HCT116 (cell line): ENCODE data around the gene ZDHHC15. TPM values are rescaled to one million over a fixed set of nuclear protein-coding genes. Genes with fewer than 3 reads are reported as not detected.

Source experiments
- ATAC-seq: fragments of 200-7000 bp; cut with Tn5 transposase; 2 replicates; pipeline ENCODE4 v1.9.1; 2020; ENCODE audit warnings: mild to moderate bottlenecking, moderate library complexity
- BruUV-seq: library from RNA; stranded (reverse); fragments of 400-500 nt; replicated peaks from 2 replicates; lab custom pipeline; 2021; lab: Mats Ljungman, UMichigan
- CTCF ChIA-PET: fragments of 300-600 bp; sonication (Branson Sonifier 250); formaldehyde crosslinking; loops from one replicate; lab custom pipeline; 2021; ENCODE audit warnings: antibody characterized with exemption; lab: Charles Lee
- POLR2A ChIA-PET: fragments of 300-600, 350-600 bp; sonication (Branson Sonifier 250); formaldehyde crosslinking; loops from one replicate; lab custom pipeline; 2021; ENCODE audit warnings: antibody characterized with exemption; lab: Charles Lee
- RAD21 ChIA-PET, 2 experiments: fragments of 300-600 bp; sonication (Branson Sonifier 250); formaldehyde crosslinking; loops; one replicate each; lab custom pipeline; 2023; ENCODE audit warnings: low total read pairs in 2 of 2; ENCODE audit not compliant: uncharacterized antibody in 2 of 2, unreplicated experiment in 2 of 2, low non-redundant PET in 1 of 2; lab: Charles Lee
- DNase-seq: peaks from one replicate; pipeline ENCODE4 v3.0.0-alpha.2; 2010; ENCODE audit warnings: low read depth, low spot score
- H2AFZ ChIP-seq: fragments of 200-600 bp; shearing (Covaris generic), sonication (generic); 2 replicates; pipeline ENCODE4 v1.6.1; 2017; ENCODE audit warnings: low read depth, mixed run types, mixed read lengths, antibody characterized with exemption, low read length; ENCODE audit not compliant: poor library complexity, severe bottlenecking
- H3K27ac ChIP-seq: 2 replicates; pipeline ENCODE4 v1.5.1; 2012; ENCODE audit warnings: low read depth, low read length
- H3K27me3 ChIP-seq: fragments of 200-600 bp; sonication (generic); 2 replicates; pipeline ENCODE4 v1.6.1; 2016; ENCODE audit warnings: mixed run types, low read length, mixed read lengths; ENCODE audit not compliant: insufficient read depth
- H3K36me3 ChIP-seq, 2 experiments: fragments of 200-500 bp in 1 of 2; fragments of 200-600 bp in 1 of 2; sonication (Bioruptor generic) in 1 of 2; sonication (generic) in 1 of 2; 2 replicates each; pipeline versions ENCODE4 v1.5.1 to v1.6.1; 2014 to 2016; ENCODE audit warnings: low read length in 2 of 2, inconsistent platforms in 1 of 2, mixed read lengths in 1 of 2, mixed run types in 1 of 2; ENCODE audit not compliant: insufficient read depth in 2 of 2, control insufficient read depth in 1 of 2
- H3K4me1 ChIP-seq, 2 experiments: fragments of 200-600 bp in 1 of 2; sonication (generic) in 1 of 2; 2 replicates each; pipeline versions ENCODE4 v1.5.1 to v1.6.1; 2012 to 2017; ENCODE audit warnings: low read length in 2 of 2, inconsistent platforms in 1 of 2, mild to moderate bottlenecking in 1 of 2, mixed read lengths in 1 of 2, mixed run types in 1 of 2, moderate library complexity in 1 of 2; ENCODE audit not compliant: insufficient read depth in 2 of 2, control insufficient read depth in 1 of 2
- H3K4me2 ChIP-seq: fragments of 200-600 bp; sonication (generic); 2 replicates; pipeline ENCODE4 v1.6.1; 2017; ENCODE audit warnings: mixed run types, low read length, mixed read lengths
- H3K4me3 ChIP-seq, 2 experiments: fragments of 200-600 bp in 1 of 2; sonication (generic) in 1 of 2; replicated peaks in 1 of 2; 2 replicates each; pipeline ENCODE4 v1.5.1; 2011 to 2016; ENCODE audit warnings: low read length in 2 of 2, control low read depth in 1 of 2, low read depth in 1 of 2, mild to moderate bottlenecking in 1 of 2, mixed read lengths in 1 of 2, mixed run types in 1 of 2
- H3K79me2 ChIP-seq: fragments of 200-600 bp; sonication (generic); 2 replicates; pipeline ENCODE4 v1.6.1; 2017; ENCODE audit warnings: mild to moderate bottlenecking, mixed run types, low read length, moderate library complexity, mixed read lengths; ENCODE audit not compliant: insufficient read depth
- H3K9ac ChIP-seq: fragments of 200-600 bp; sonication (generic); 2 replicates; pipeline ENCODE4 v1.6.1; 2016; ENCODE audit warnings: low read length, mixed read lengths
- H3K9me2 ChIP-seq: fragments of 200-600 bp; sonication (generic), shearing (Covaris generic); 2 replicates; pipeline ENCODE4 v1.6.1; 2017; ENCODE audit warnings: mixed run types, mild to moderate bottlenecking, moderate library complexity; ENCODE audit not compliant: insufficient read depth
- H3K9me3 ChIP-seq, 2 experiments: fragments of 200-500 bp in 1 of 2; fragments of 200-600 bp in 1 of 2; sonication (Bioruptor generic) in 1 of 2; sonication (generic) in 1 of 2; 2 replicates each; pipeline ENCODE4 v1.6.1; 2014 to 2017; ENCODE audit warnings: low read length in 2 of 2, mixed read lengths in 2 of 2, inconsistent platforms in 1 of 2, low read depth in 1 of 2, mild to moderate bottlenecking in 1 of 2, mixed run types in 1 of 2, moderate library complexity in 1 of 2; ENCODE audit not compliant: control insufficient read depth in 1 of 2, insufficient read depth in 1 of 2
- H4K20me1 ChIP-seq: fragments of 200-600 bp; sonication (generic), shearing (Covaris generic); 2 replicates; pipeline ENCODE4 v1.6.1; 2017; ENCODE audit warnings: mixed run types, mild to moderate bottlenecking, moderate library complexity; ENCODE audit not compliant: insufficient read depth
- CBX3 ChIP-seq: IDR thresholded peaks from 2 replicates; pipeline ENCODE4 v1.6.1; 2012; ENCODE audit warnings: low read depth
- CTCF ChIP-seq, 3 experiments: fragments of 200-600 bp in 1 of 3; sonication (generic) in 1 of 3; IDR thresholded peaks in 2 of 3; conservative IDR thresholded peaks in 1 of 3; 2 replicates each; pipeline ENCODE4 v1.5.1; 2012 to 2017; ENCODE audit warnings: low read depth in 2 of 3, low read length in 2 of 3, antibody characterized with exemption in 1 of 3, borderline replicate concordance in 1 of 3, control low read depth in 1 of 3, mild to moderate bottlenecking in 1 of 3, mixed read lengths in 1 of 3, mixed run types in 1 of 3, moderate library complexity in 1 of 3; ENCODE audit not compliant: insufficient read depth in 1 of 3
- EZH2 ChIP-seq: fragments of 200-600 bp; sonication (generic); IDR thresholded peaks from 2 replicates; pipeline ENCODE4 v1.6.1; 2017; ENCODE audit warnings: antibody characterized with exemption, mixed run types
- FOSL1 ChIP-seq: IDR thresholded peaks from 2 replicates; pipeline ENCODE4 v1.6.1; 2012; ENCODE audit warnings: low read depth
- JUND ChIP-seq: IDR thresholded peaks from 2 replicates; pipeline ENCODE4 v1.6.1; 2012
- POLR2A ChIP-seq: IDR thresholded peaks from 2 replicates; pipeline ENCODE4 v1.7.0; 2011; ENCODE audit warnings: borderline replicate concordance; ENCODE audit not compliant: insufficient read depth, insufficient read length; ENCODE audit errors: extremely low read depth
- SP1 ChIP-seq: IDR thresholded peaks from 2 replicates; pipeline ENCODE4 v1.6.1; 2012; ENCODE audit warnings: low read depth
- intact Hi-C: fragments of 100-400 bp; cut with micrococcal nuclease; formaldehyde crosslinking; loops from 2 replicates; pipeline ENCODE4 v1.10.0; 2022
- total RNA-seq: library from RNA; stranded (reverse); gene quantifications from one replicate; pipeline ENCODE4 v1.2.1, GENCODE V29; 2021; ENCODE audit not compliant: unreplicated experiment

ZDHHC15 gene
- total RNA-seq, 1 experiment from 2014 or later = not detected

GRCh38 chrX:75547783-75548182 lies 24.9 kb upstream of the ZDHHC15 start:
- Histone ChIP-seq H3K9me2 (no peaks in the 10 kb centered on the region), H3K27ac (no peak overlapping the region), H3K4me1 (no peaks in the 10 kb centered on the region), H3K9me3 (no peaks in the 10 kb centered on the region), H4K20me1 (no peaks in the 10 kb centered on the region), H3K4me2 (no peak overlapping the region), H3K9ac (no peak overlapping the region), H3K27me3 (no peaks in the 10 kb centered on the region), H3K79me2 (no peaks in the 10 kb centered on the region), H2AFZ (no peak overlapping the region), H3K4me3 (no peak overlapping the region), H3K36me3 (no peaks in the 10 kb centered on the region)
- BruUV-seq = no TSS peak
- ChIA-PET RAD21 (no interaction called here), POLR2A (no interaction called here), CTCF (no interaction called here)
- ATAC-seq (no peak), DNase-seq (no peak)
- no peak for TF ChIP-seq SP1
- TF ChIP-seq FOSL1 = no peak
- no peak for TF ChIP-seq CBX3
- no peak for TF ChIP-seq POLR2A
- no peak for TF ChIP-seq EZH2
- no peak for TF ChIP-seq CTCF (IDR thresholded peaks at IDR 0.05 in 2 of 3, conservative IDR thresholded peaks at IDR 0.05 in 1 of 3; ENCODE audit: borderline replicate concordance in 1 of 3, insufficient read depth in 1 of 3, low read depth in 2 of 3, low read length in 2 of 3)
- TF ChIP-seq JUND = no peak
- intact Hi-C loops = no loop called here

- Histone ChIP-seq H3K4me2 (no peak overlapping the region), H3K9ac (no peak overlapping the region), H3K36me3 (no peaks in the 10 kb centered on the region), H3K27me3 (no peaks in the 10 kb centered on the region), H3K9me3 (no peaks in the 10 kb centered on the region), H3K4me3 (no peak overlapping the region), H3K4me1 (no peaks in the 10 kb centered on the region), H3K27ac (no peak overlapping the region), H4K20me1 (no peaks in the 10 kb centered on the region), H3K9me2 (no peaks in the 10 kb centered on the region), H3K79me2 (no peaks in the 10 kb centered on the region), H2AFZ (no peak overlapping the region)
- intact Hi-C loops = no loop called here
- no peak for TF ChIP-seq SP1
- DNase-seq = no peak
- ChIA-PET RAD21 (no interaction called here), CTCF (no interaction called here), POLR2A (no interaction called here)
- no peak for ATAC-seq
- BruUV-seq = no TSS peak
Observed at GRCh38 chrX:75546724-75547511, 24.1 kb upstream of the ZDHHC15 start.
